Spinal cord (tissue), 10 donors: ENCODE measurements around the gene LANCL3. TPM values are rescaled to one million over a fixed set of nuclear protein-coding genes. Genes with fewer than 3 reads are reported as not detected.

Experiments used
- DNase-seq, 6 donors: peaks; one replicate each; pipeline versions ENCODE4 v3.0.0 to v3.0.0-alpha.2; 2013 to 2015; ENCODE audit warnings: low spot score in 6 of 6, low read depth in 4 of 6
- H3K27ac ChIP-seq: one replicate; pipeline ENCODE4 v1.5.1; 2013; ENCODE audit warnings: low read depth, low read length, control low read depth
- H3K27me3 ChIP-seq: one replicate; pipeline ENCODE4 v1.6.1; 2013; ENCODE audit warnings: low read length; ENCODE audit not compliant: control insufficient read depth, insufficient read depth
- H3K36me3 ChIP-seq: one replicate; pipeline ENCODE4 v1.6.1; 2013; ENCODE audit warnings: low read length; ENCODE audit not compliant: control insufficient read depth, insufficient read depth
- H3K4me1 ChIP-seq: one replicate; pipeline ENCODE4 v1.6.1; 2013; ENCODE audit warnings: low read length; ENCODE audit not compliant: control insufficient read depth, insufficient read depth
- H3K4me3 ChIP-seq: one replicate; pipeline ENCODE4 v1.5.1; 2013; ENCODE audit warnings: low read depth, low read length, control low read depth
- H3K9me3 ChIP-seq: one replicate; pipeline ENCODE4 v1.6.1; 2013; ENCODE audit warnings: low read length; ENCODE audit not compliant: control insufficient read depth, insufficient read depth
- WGBS: methylation state at CpG from one replicate; pipeline ENCODE4 v1.1.5; 2013; ENCODE audit warnings: missing lambda C conversion rate; ENCODE audit not compliant: insufficient coverage; 5-methylcytosine and 5-hydroxymethylcytosine counted together
- polyA plus RNA-seq, 2 donors: library from polyadenylated mRNA; unstranded; fragments of 120-200 nt; gene quantifications; one replicate each; pipeline ENCODE4 v1.2.1, GENCODE V29; 2013; ENCODE audit not compliant: insufficient read length in 2 of 2
- total RNA-seq, 2 donors: library from RNA; depleted of rRNA in 1 of 2; stranded (reverse); fragments of 120-200 nt in 1 of 2; fragments of >200 nt in 1 of 2; gene quantifications; one replicate each; pipeline versions ENCODE4 v1.2.3 to v1.2.4, GENCODE V29; 2013 to 2014
- donor health status: healthy.

LANCL3 gene
- total and polyA plus RNA-seq, 4 donors: 2.1 to 11.2 (median 3.6) TPM

DNA sequence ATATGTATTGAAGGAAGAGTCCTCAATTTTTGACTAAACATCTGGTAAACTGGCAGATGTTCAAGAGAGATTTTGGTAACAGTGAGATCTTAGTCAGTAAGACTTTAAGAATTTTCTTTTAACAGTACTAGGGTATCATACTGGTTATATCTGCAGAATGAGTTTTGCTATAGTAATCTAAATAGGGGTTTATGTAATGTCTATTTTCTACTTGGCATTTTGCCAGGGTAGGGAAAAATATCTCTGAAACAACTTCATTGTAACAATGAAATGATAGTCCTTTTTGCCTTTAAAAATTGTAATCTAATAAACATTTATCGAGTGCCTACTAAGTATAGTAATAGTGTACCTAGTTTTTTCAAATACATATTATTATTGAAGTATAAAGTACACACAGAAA, 146.2 kb downstream of the LANCL3 start:
- Histone ChIP-seq H3K27ac (no peak overlapping the region), H3K4me3 (no peak overlapping the region), H3K4me1 (no peaks in the 10 kb centered on the region), H3K36me3 (no peaks in the 10 kb centered on the region), H3K27me3 (no peaks in the 10 kb centered on the region), H3K9me3 (no peaks in the 10 kb centered on the region)
- WGBS: no CpG with 5 or more reads among the region's 1 CpG
- DNase-seq: no peak

DNA sequence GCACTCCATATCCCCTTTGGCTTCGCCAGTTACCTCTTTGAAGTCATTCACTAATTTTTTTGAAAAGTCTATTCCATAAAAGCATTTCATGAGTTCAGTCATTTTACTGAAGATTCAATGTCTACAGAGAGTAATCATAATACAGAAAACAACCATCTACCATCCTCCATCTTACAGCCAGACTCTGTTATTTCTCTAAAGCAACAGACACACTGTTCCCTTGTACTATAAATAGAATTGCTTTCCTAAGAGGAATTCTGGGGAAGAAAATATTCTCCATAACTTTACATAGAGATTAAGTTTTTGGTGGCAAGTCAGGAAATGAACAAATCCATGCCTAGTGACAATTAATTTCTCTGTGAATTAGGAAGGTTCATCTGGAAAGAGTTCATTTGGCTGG, 151.1 kb downstream of the LANCL3 start:
- Histone ChIP-seq H3K27me3 (no peaks in the 10 kb centered on the region), H3K36me3 (no peaks in the 10 kb centered on the region), H3K4me1 (no peaks in the 10 kb centered on the region), H3K9me3 (no peaks in the 10 kb centered on the region), H3K4me3 (no peak overlapping the region), H3K27ac (no peak overlapping the region)
- peak in 1 of 6 donors; percentile 14 for DNase-seq
- WGBS: 50% methylated on average over 1 of the region's 1 CpG

DNA sequence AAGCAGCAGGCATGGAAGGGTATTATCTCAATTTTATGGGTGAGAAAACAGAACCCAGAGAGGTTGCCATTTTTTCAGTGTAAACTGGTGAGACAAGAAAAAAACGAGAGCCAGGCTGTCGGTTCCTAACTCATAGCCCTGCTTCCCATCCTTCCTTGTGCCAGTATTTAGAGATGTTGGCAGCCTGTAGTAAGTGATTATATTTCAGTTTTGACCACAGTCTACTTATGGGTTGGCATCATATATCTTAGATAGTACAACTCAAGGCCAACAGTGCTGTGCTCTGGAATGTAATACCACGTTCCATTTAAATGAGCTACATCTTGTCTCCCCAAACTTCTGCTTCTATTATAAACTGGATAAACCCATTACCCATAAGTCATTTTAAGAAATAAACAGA, 154.9 kb downstream of the LANCL3 start:
- no peak for DNase-seq
- Histone ChIP-seq H3K36me3 (no peaks in the 10 kb centered on the region), H3K27ac (no peak overlapping the region), H3K27me3 (no peaks in the 10 kb centered on the region), H3K9me3 (no peaks in the 10 kb centered on the region), H3K4me3 (no peak overlapping the region), H3K4me1 (no peaks in the 10 kb centered on the region)
- 100% methylated on average over 1 of the region's 3 CpGs for WGBS

Other genes starting within 250 kb of the LANCL3 start
- 10 to 100 TPM; 16.6 to 17.9 TPM for gene PRRG1, start 222.3 kb upstream of the LANCL3 start, total RNA-seq
- gene PRRG1, start 222.3 kb upstream of the LANCL3 start, polyA plus RNA-seq: 10 to 100 TPM; 12.2 to 15.7 TPM
- gene XK, start 114.1 kb downstream of the LANCL3 start, total RNA-seq: 10 to 100 TPM in 1 of 2 donors, 1 to 10 TPM in 1; 2.6 to 16.1 TPM
- 1 to 10 TPM; 4.3 to 6.4 TPM for gene XK, start 114.1 kb downstream of the LANCL3 start, polyA plus RNA-seq
- gene CYBB, start 208.4 kb downstream of the LANCL3 start, total RNA-seq: 10 to 100 TPM; 31.5 to 72.1 TPM
- 10 to 100 TPM; 11.8 to 21.6 TPM for gene CYBB, start 208.4 kb downstream of the LANCL3 start, polyA plus RNA-seq